ENCODE results near the gene GGT5. TPM values are rescaled to one million over a fixed set of nuclear protein-coding genes. Genes with fewer than 3 reads are reported as not detected.
"Not testable (repeated sequence)": the region's sequence is repeated elsewhere in the genome, so short reads cannot be mapped to it uniquely, and the experiment has no call there.

The GGT5 gene
- total RNA-seq, 1 experiment from 2014 or later, result 0.28 TPM

GRCh38 chr22:24240381-24240780 is 4.5 kb downstream of the GGT5 start:
- no peaks in the 10 kb centered on the region for H3K9me3 Mint-ChIP-seq (ENCODE audit: low read depth, unreplicated experiment)
- intact Hi-C loops (cut with micrococcal nuclease; ENCODE audit: unreplicated experiment), result no loop called here
- H3K27ac Mint-ChIP-seq (ENCODE audit: unreplicated experiment), result no peak overlapping the region
- no peak overlapping the region for H3K4me3 Mint-ChIP-seq (ENCODE audit: low read depth, unreplicated experiment)
- H3K36me3 Mint-ChIP-seq (ENCODE audit: insufficient read depth, unreplicated experiment), result no peaks in the 10 kb centered on the region
- no peaks in the 10 kb centered on the region for H3K27me3 Mint-ChIP-seq (ENCODE audit: unreplicated experiment)
- no peak for TF ChIP-seq CTCF (IDR thresholded peaks at IDR 0.05; ENCODE audit: unreplicated experiment)
- peaks cover 21% of the 10 kb centered on the region for H3K4me1 Mint-ChIP-seq (ENCODE audit: low read depth, unreplicated experiment)
- BruUV-seq (replicated peaks), result no TSS peak
- no peak for DNase-seq
- CTCF ChIA-PET, result interaction anchor here (1.1 kb wide), 1 partner anchor 51 kb away, joined by 4 read pairs; no protein-coding TSS in a partner anchor

GRCh38 chr22:24238101-24238694 is 6.7 kb downstream of the GGT5 start:
- H3K4me1 Mint-ChIP-seq (ENCODE audit: low read depth, unreplicated experiment); H3K9me3 Mint-ChIP-seq (ENCODE audit: low read depth, unreplicated experiment); intact Hi-C loops (cut with micrococcal nuclease; ENCODE audit: unreplicated experiment); H3K36me3 Mint-ChIP-seq (ENCODE audit: insufficient read depth, unreplicated experiment); H3K4me3 Mint-ChIP-seq (ENCODE audit: low read depth, unreplicated experiment); BruUV-seq (replicated peaks); H3K27ac Mint-ChIP-seq (ENCODE audit: unreplicated experiment); DNase-seq; H3K27me3 Mint-ChIP-seq (ENCODE audit: unreplicated experiment): not testable (repeated sequence)
- CTCF ChIA-PET, result interaction anchor here (0.7 kb wide), 1 partner anchor 162 kb away, joined by 3 read pairs; no protein-coding TSS in a partner anchor

GRCh38 chr22:24236656-24237055 is 8.2 kb downstream of the GGT5 start:
- H3K27ac Mint-ChIP-seq (ENCODE audit: unreplicated experiment), result no peak overlapping the region
- H3K4me1 Mint-ChIP-seq (ENCODE audit: low read depth, unreplicated experiment), result no peaks in the 10 kb centered on the region
- no peaks in the 10 kb centered on the region for H3K9me3 Mint-ChIP-seq (ENCODE audit: low read depth, unreplicated experiment)
- DNase-seq, result no peak
- no peak overlapping the region for H3K4me3 Mint-ChIP-seq (ENCODE audit: low read depth, unreplicated experiment)
- CTCF ChIA-PET, result interaction anchor here (0.6 kb wide), 1 partner anchor 36 kb away, joined by 3 read pairs; no protein-coding TSS in a partner anchor
- TF ChIP-seq CTCF (IDR thresholded peaks at IDR 0.05; ENCODE audit: unreplicated experiment), result no peak
- H3K27me3 Mint-ChIP-seq (ENCODE audit: unreplicated experiment), result no peaks in the 10 kb centered on the region
- intact Hi-C loops (cut with micrococcal nuclease; ENCODE audit: unreplicated experiment), result no loop called here
- no peaks in the 10 kb centered on the region for H3K36me3 Mint-ChIP-seq (ENCODE audit: insufficient read depth, unreplicated experiment)
- no TSS peak for BruUV-seq (replicated peaks)

GRCh38 chr22:24235315-24235714 is 9.6 kb downstream of the GGT5 start:
- intact Hi-C loops (cut with micrococcal nuclease; ENCODE audit: unreplicated experiment), result no loop called here
- no peaks in the 10 kb centered on the region for H3K27me3 Mint-ChIP-seq (ENCODE audit: unreplicated experiment)
- BruUV-seq (replicated peaks), result no TSS peak
- no peaks in the 10 kb centered on the region for H3K36me3 Mint-ChIP-seq (ENCODE audit: insufficient read depth, unreplicated experiment)
- no peaks in the 10 kb centered on the region for H3K9me3 Mint-ChIP-seq (ENCODE audit: low read depth, unreplicated experiment)
- no peak overlapping the region for H3K27ac Mint-ChIP-seq (ENCODE audit: unreplicated experiment)
- CTCF ChIA-PET, result no interaction called here
- no peak for DNase-seq
- TF ChIP-seq CTCF (IDR thresholded peaks at IDR 0.05; ENCODE audit: unreplicated experiment), result no peak
- no peaks in the 10 kb centered on the region for H3K4me1 Mint-ChIP-seq (ENCODE audit: low read depth, unreplicated experiment)
- no peak overlapping the region for H3K4me3 Mint-ChIP-seq (ENCODE audit: low read depth, unreplicated experiment)

GRCh38 chr22:24233816-24234215 is 11.1 kb downstream of the GGT5 start:
- Mint-ChIP-seq H3K27ac (ENCODE audit: unreplicated experiment) (no peak overlapping the region), H3K4me3 (ENCODE audit: low read depth, unreplicated experiment) (no peak overlapping the region), H3K27me3 (ENCODE audit: unreplicated experiment) (no peaks in the 10 kb centered on the region), H3K9me3 (ENCODE audit: low read depth, unreplicated experiment) (no peaks in the 10 kb centered on the region), H3K36me3 (ENCODE audit: insufficient read depth, unreplicated experiment) (no peaks in the 10 kb centered on the region), H3K4me1 (ENCODE audit: low read depth, unreplicated experiment) (no peaks in the 10 kb centered on the region)
- BruUV-seq (replicated peaks), result no TSS peak
- CTCF ChIA-PET, result interaction anchor here (0.9 kb wide), 1 partner anchor 9 kb away, joined by 3 read pairs; no protein-coding TSS in a partner anchor
- intact Hi-C loops (cut with micrococcal nuclease; ENCODE audit: unreplicated experiment), result no loop called here
- TF ChIP-seq CTCF (IDR thresholded peaks at IDR 0.05; ENCODE audit: unreplicated experiment), result no peak
- no peak for DNase-seq
